Trophoblast cell (in vitro differentiated cells and primary cell): ENCODE results near the gene KCNT1. TPM values are rescaled to one million over a fixed set of nuclear protein-coding genes. Genes with fewer than 3 reads are reported as not detected.

ENCODE experiments used
- DNase-seq, 2 donors: peaks; one replicate each; pipeline ENCODE4 v3.0.0-alpha.2; 2016
- H2AFZ ChIP-seq: 2 replicates; pipeline ENCODE4 v1.6.1; 2013; ENCODE audit warnings: low read length, moderate library complexity, mild to moderate bottlenecking; ENCODE audit not compliant: insufficient read depth, poor library complexity
- H2AK5ac ChIP-seq: 2 replicates; pipeline ENCODE4 v1.6.1; 2013; ENCODE audit warnings: mild to moderate bottlenecking, low read length
- H2BK120ac ChIP-seq: 2 replicates; pipeline ENCODE4 v1.6.1; 2013; ENCODE audit warnings: low read length, mild to moderate bottlenecking, moderate library complexity; ENCODE audit not compliant: insufficient read depth, poor library complexity
- H2BK12ac ChIP-seq: 2 replicates; pipeline ENCODE4 v1.6.1; 2013; ENCODE audit warnings: mild to moderate bottlenecking, low read length, moderate library complexity
- H2BK5ac ChIP-seq: 2 replicates; pipeline ENCODE4 v1.6.1; 2013; ENCODE audit warnings: low read length, low read depth, moderate library complexity, mild to moderate bottlenecking; ENCODE audit not compliant: poor library complexity
- H3K14ac ChIP-seq: 2 replicates; pipeline ENCODE4 v1.6.1; 2013; ENCODE audit warnings: mild to moderate bottlenecking, low read length
- H3K18ac ChIP-seq: 2 replicates; pipeline ENCODE4 v1.6.1; 2013; ENCODE audit warnings: mild to moderate bottlenecking, low read length
- H3K23ac ChIP-seq: 2 replicates; pipeline ENCODE4 v1.6.1; 2013; ENCODE audit warnings: low read length
- H3K27ac ChIP-seq: 2 replicates; pipeline ENCODE4 v1.5.1; 2013; ENCODE audit warnings: low read depth, mild to moderate bottlenecking, inconsistent platforms, low read length, moderate library complexity
- H3K27me3 ChIP-seq: 2 replicates; pipeline ENCODE4 v1.6.1; 2013; ENCODE audit warnings: inconsistent platforms, mild to moderate bottlenecking, low read length, moderate library complexity; ENCODE audit not compliant: insufficient read depth
- H3K36me3 ChIP-seq, 2 experiments: 1 replicate in 1 of 2; 2 replicates in 1 of 2; pipeline ENCODE4 v1.6.1; 2013; ENCODE audit warnings: low read length in 2 of 2, mild to moderate bottlenecking in 2 of 2, moderate library complexity in 1 of 2; ENCODE audit not compliant: insufficient read depth in 2 of 2, control insufficient read depth in 1 of 2
- H3K4ac ChIP-seq: 2 replicates; pipeline ENCODE4 v1.6.1; 2013; ENCODE audit warnings: low read depth, mild to moderate bottlenecking, low read length, moderate library complexity
- H3K4me1 ChIP-seq, 2 experiments: 1 replicate in 1 of 2; 2 replicates in 1 of 2; pipeline ENCODE4 v1.6.1; 2013; ENCODE audit warnings: low read length in 2 of 2, mild to moderate bottlenecking in 2 of 2, moderate library complexity in 1 of 2; ENCODE audit not compliant: insufficient read depth in 2 of 2, control insufficient read depth in 1 of 2
- H3K4me2 ChIP-seq: 2 replicates; pipeline ENCODE4 v1.6.1; 2013; ENCODE audit warnings: inconsistent platforms, mild to moderate bottlenecking, low read length, moderate library complexity
- H3K4me3 ChIP-seq: 2 replicates; pipeline ENCODE4 v1.5.1; 2013; ENCODE audit warnings: mild to moderate bottlenecking, low read depth, low read length, inconsistent platforms
- H3K79me1 ChIP-seq: one replicate; pipeline ENCODE4 v1.6.1; 2013; ENCODE audit warnings: low read length
- H3K79me2 ChIP-seq: 2 replicates; pipeline ENCODE4 v1.6.1; 2013; ENCODE audit warnings: low read length, mild to moderate bottlenecking; ENCODE audit not compliant: control insufficient read depth, insufficient read depth, poor library complexity
- H3K9ac ChIP-seq: 2 replicates; pipeline ENCODE4 v1.6.1; 2013; ENCODE audit warnings: mild to moderate bottlenecking, low read length
- H3K9me3 ChIP-seq: 2 replicates; pipeline ENCODE4 v1.6.1; 2013; ENCODE audit warnings: low read depth, mild to moderate bottlenecking, control low read depth, inconsistent platforms, low read length; ENCODE audit not compliant: insufficient read depth
- H4K12ac ChIP-seq: 2 replicates; pipeline ENCODE4 v1.6.1; 2013; ENCODE audit warnings: low read depth, mild to moderate bottlenecking, low read length, moderate library complexity
- H4K8ac ChIP-seq: 2 replicates; pipeline ENCODE4 v1.6.1; 2013; ENCODE audit warnings: low read depth, mild to moderate bottlenecking, low read length, moderate library complexity
- H4K91ac ChIP-seq: one replicate; pipeline ENCODE4 v1.6.1; 2013; ENCODE audit warnings: low read depth, mild to moderate bottlenecking, low read length, moderate library complexity
- WGBS: extraction: QIAGEN DNeasy Blood & Tissue Kit; methylation state at CpG from one replicate; pipeline ENCODE4 v1.1.7; 2013; ENCODE audit warnings: missing lambda C conversion rate; ENCODE audit not compliant: insufficient read length, insufficient coverage; ENCODE audit errors: extremely low coverage; 5-methylcytosine and 5-hydroxymethylcytosine counted together
- polyA plus RNA-seq: library from polyadenylated mRNA; stranded (reverse); fragments of 200-250 nt; gene quantifications from 2 replicates; pipeline ENCODE4 v1.2.3, GENCODE V29; 2013

Gene KCNT1
- polyA plus RNA-seq = 0.05 and 0.06 TPM in 2 replicates

DNA sequence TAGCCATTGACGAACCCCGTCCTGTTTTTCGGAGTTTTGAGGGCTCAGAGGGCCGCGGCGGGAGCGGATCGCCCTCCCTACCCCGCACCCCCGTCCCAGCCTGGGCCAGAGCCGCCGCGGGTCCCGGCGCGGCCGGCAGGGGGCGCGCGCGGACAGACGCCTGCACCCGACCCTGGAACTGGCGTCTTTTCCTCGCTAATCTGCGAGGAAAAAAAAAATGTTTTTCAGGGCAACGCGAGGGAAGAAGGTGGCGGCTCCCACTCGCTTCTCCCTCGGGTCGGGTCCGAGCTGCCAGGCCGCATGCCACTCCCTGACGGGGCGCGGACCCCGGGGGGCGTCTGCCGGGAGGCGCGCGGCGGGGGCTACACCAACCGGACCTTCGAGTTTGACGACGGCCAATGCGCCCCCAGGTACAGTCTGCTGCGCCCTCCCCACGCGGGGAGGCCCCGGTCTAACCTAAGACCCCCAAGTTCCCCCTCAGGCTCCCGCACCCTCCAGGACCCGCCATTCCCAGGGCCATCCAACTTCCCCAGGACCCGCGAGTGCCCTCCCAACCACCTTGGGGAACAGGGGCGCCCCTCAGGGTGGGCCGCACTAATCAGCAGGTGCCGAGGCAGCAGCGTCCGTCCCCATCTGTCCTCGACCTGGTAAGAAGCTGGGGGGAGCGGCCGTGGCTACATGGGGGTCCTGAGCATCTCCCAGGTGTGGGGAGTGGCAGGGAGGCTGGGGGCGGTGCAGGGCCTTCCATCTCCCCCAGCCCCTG lies at the start of gene KCNT1:
Gene KCNT1 (plus strand): TSS at position 227 of the 763 bp plus-strand sequence. CDS start 74 bp downstream, at position 301.
- DNase-seq = peak in 1 of 2 donors; percentile 49
- Histone ChIP-seq H3K23ac (no peak within 1 kb of the TSS), H2BK120ac (no peak within 1 kb of the TSS), H3K79me1 (no peaks in the 10 kb centered on the region), H3K4me1 (peaks cover 3 to 5% of the 10 kb centered on the region in 2 experiments), H4K12ac (no peak within 1 kb of the TSS), H3K36me3 (no peaks in the 10 kb centered on the region), H2AK5ac (no peak within 1 kb of the TSS), H3K79me2 (no peaks in the 10 kb centered on the region), H2AFZ (no peak within 1 kb of the TSS), H2BK12ac (no peak within 1 kb of the TSS), H2BK5ac (no peak within 1 kb of the TSS), H3K4me2 (peak within 1 kb of the TSS; percentile 56), H4K8ac (no peak within 1 kb of the TSS), H3K4me3 (no peak within 1 kb of the TSS), H3K18ac (no peak within 1 kb of the TSS), H3K27me3 (no peaks in the 10 kb centered on the region), H4K91ac (no peak within 1 kb of the TSS), H3K9ac (no peak within 1 kb of the TSS), H3K14ac (no peak within 1 kb of the TSS), H3K27ac (no peak within 1 kb of the TSS), H3K9me3 (peaks cover 4% of the 10 kb centered on the region), H3K4ac (no peak within 1 kb of the TSS)
- WGBS = no CpG with 5 or more reads among the region's 66 CpGs

DNA sequence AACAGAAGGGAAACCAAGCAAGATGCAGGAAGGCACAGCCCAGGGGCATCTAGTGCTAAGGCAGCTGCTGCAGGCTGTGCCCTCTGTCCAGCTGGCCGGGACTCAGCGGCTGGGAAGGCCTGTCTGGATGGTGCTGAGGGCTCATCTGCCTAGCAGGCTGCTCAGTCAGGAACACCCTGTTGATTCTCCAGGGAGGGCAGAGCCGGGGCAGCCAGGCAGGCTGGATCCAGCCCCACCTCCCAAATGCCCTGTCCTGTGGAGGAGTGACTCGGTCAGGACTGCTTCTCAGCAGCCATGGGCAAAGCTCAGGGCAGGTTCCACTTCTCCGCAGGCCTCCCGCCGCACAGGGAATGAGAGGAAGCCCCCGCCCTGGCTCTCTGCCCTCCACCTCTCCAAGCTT lies 46.7 kb upstream of the KCNT1 start:
- H2BK5ac ChIP-seq = no peak overlapping the region
- no CpG with 5 or more reads among the region's 8 CpGs for WGBS
- no peaks in the 10 kb centered on the region for H3K79me2 ChIP-seq
- no peak overlapping the region for H4K12ac ChIP-seq
- H3K27me3 ChIP-seq = no peaks in the 10 kb centered on the region
- H2AK5ac ChIP-seq = no peak overlapping the region
- H3K9ac ChIP-seq = no peak overlapping the region
- peaks cover 28% of the 10 kb centered on the region for H3K9me3 ChIP-seq
- H3K23ac ChIP-seq = no peak overlapping the region
- H3K14ac ChIP-seq = no peak overlapping the region
- no peak overlapping the region for H2AFZ ChIP-seq
- H3K4me1 ChIP-seq = no peaks in the 10 kb centered on the region
- H4K91ac ChIP-seq = no peak overlapping the region
- peaks cover 2 to 3% of the 10 kb centered on the region in 2 experiments for H3K36me3 ChIP-seq
- H3K4ac ChIP-seq = no peak overlapping the region
- H3K4me3 ChIP-seq = no peak overlapping the region
- DNase-seq = no peak
- no peak overlapping the region for H4K8ac ChIP-seq
- H2BK120ac ChIP-seq = no peak overlapping the region
- no peak overlapping the region for H3K27ac ChIP-seq
- H3K18ac ChIP-seq = no peak overlapping the region
- no peak overlapping the region for H2BK12ac ChIP-seq
- H3K79me1 ChIP-seq = no peaks in the 10 kb centered on the region
- H3K4me2 ChIP-seq = no peak overlapping the region

GRCh38 chr9:135657416-135657815 lies 44.6 kb upstream of the KCNT1 start:
- no CpG with 5 or more reads among the region's 15 CpGs for WGBS
- no peak overlapping the region for H3K14ac ChIP-seq
- no peak overlapping the region for H2BK12ac ChIP-seq
- H3K79me2 ChIP-seq = no peaks in the 10 kb centered on the region
- H2AFZ ChIP-seq = no peak overlapping the region
- no peak overlapping the region for H2AK5ac ChIP-seq
- no peak overlapping the region for H3K18ac ChIP-seq
- H4K8ac ChIP-seq = no peak overlapping the region
- H3K4ac ChIP-seq = no peak overlapping the region
- no peak overlapping the region for H3K23ac ChIP-seq
- no peaks in the 10 kb centered on the region for H3K79me1 ChIP-seq
- H4K91ac ChIP-seq = no peak overlapping the region
- no peaks in the 10 kb centered on the region for H3K4me1 ChIP-seq
- H3K4me3 ChIP-seq = no peak overlapping the region
- no peaks in the 10 kb centered on the region for H3K27me3 ChIP-seq
- DNase-seq = no peak
- H3K9me3 ChIP-seq = peaks cover 26% of the 10 kb centered on the region
- H4K12ac ChIP-seq = no peak overlapping the region
- H3K9ac ChIP-seq = no peak overlapping the region
- H3K27ac ChIP-seq = no peak overlapping the region
- H2BK5ac ChIP-seq = no peak overlapping the region
- H2BK120ac ChIP-seq = no peak overlapping the region
- peaks cover 0 to 2% of the 10 kb centered on the region in 2 experiments for H3K36me3 ChIP-seq
- no peak overlapping the region for H3K4me2 ChIP-seq

- no CpG with 5 or more reads among the region's 13 CpGs for WGBS
- H2AK5ac ChIP-seq = no peak overlapping the region
- H2AFZ ChIP-seq = no peak overlapping the region
- no peak overlapping the region for H3K23ac ChIP-seq
- H3K4me2 ChIP-seq = no peak overlapping the region
- no peak overlapping the region for H3K14ac ChIP-seq
- no peak overlapping the region for H3K9ac ChIP-seq
- no peak overlapping the region for H3K18ac ChIP-seq
- no peak overlapping the region for H2BK120ac ChIP-seq
- no peak overlapping the region for H4K8ac ChIP-seq
- no peaks in the 10 kb centered on the region for H3K79me2 ChIP-seq
- no peaks in the 10 kb centered on the region for H3K4me1 ChIP-seq
- H3K27ac ChIP-seq = no peak overlapping the region
- no peak overlapping the region for H3K4me3 ChIP-seq
- H3K4ac ChIP-seq = no peak overlapping the region
- no peaks in the 10 kb centered on the region for H3K27me3 ChIP-seq
- no peak overlapping the region for H2BK5ac ChIP-seq
- peaks cover 0 to 2% of the 10 kb centered on the region in 2 experiments for H3K36me3 ChIP-seq
- H3K9me3 ChIP-seq = peaks cover 24% of the 10 kb centered on the region
- H4K91ac ChIP-seq = no peak overlapping the region
- H2BK12ac ChIP-seq = no peak overlapping the region
- DNase-seq = no peak
- no peaks in the 10 kb centered on the region for H3K79me1 ChIP-seq
- no peak overlapping the region for H4K12ac ChIP-seq
Measured at GRCh38 chr9:135659252-135659651, 42.7 kb upstream of the KCNT1 start.
